ENCODE measurements around the gene C16orf92.

The C16orf92 gene

GRCh38 chr16:29993191-29993902 is 29.7 kb upstream of the C16orf92 start:
- no peak overlapping the region for H3K4me2 ChIP-seq (ENCODE audit: insufficient read depth, low read length, poor library complexity, severe bottlenecking)
- no CpG with 5 or more reads among the region's 25 CpGs for WGBS, 2 donors (ENCODE audit: extremely low coverage in 2 of 2, insufficient read length in 2 of 2, insufficient replicate concordance in 1 of 2)
- H2BK5ac ChIP-seq (ENCODE audit: low read length): no peak overlapping the region
- no peak overlapping the region for H3K23ac ChIP-seq (ENCODE audit: low read depth, low read length, poor library complexity)
- no peak overlapping the region for H4K8ac ChIP-seq (ENCODE audit: low read depth, low read length)
- H3K9ac ChIP-seq (ENCODE audit: low read depth, low read length, poor library complexity): peak overlapping the region; percentile 5
- no peaks in the 10 kb centered on the region for H3K9me3 ChIP-seq (replicated peaks in 1 of 2; ENCODE audit: control insufficient read depth in 2 of 2, insufficient read depth in 1 of 2, low read depth in 1 of 2, low read length in 2 of 2)
- no peak overlapping the region for H2AFZ ChIP-seq (ENCODE audit: low read length)
- no peak overlapping the region for H2BK120ac ChIP-seq (ENCODE audit: low read depth, low read length)
- no peak overlapping the region for H3K18ac ChIP-seq (ENCODE audit: low read length)
- H3K4me1 ChIP-seq (ENCODE audit: control insufficient read depth in 2 of 2, insufficient read depth in 1 of 2, low read depth in 1 of 2, low read length in 2 of 2): peaks cover 8 to 10% of the 10 kb centered on the region in 2 donors
- H2BK15ac ChIP-seq (ENCODE audit: low read length): no peak overlapping the region
- no peaks in the 10 kb centered on the region for H3K27me3 ChIP-seq (ENCODE audit: control insufficient read depth in 3 of 3, insufficient read depth in 3 of 3, low read depth in 1 of 3, low read length in 3 of 3)
- H2BK12ac ChIP-seq (ENCODE audit: low read length): no peak overlapping the region
- H3K14ac ChIP-seq (ENCODE audit: low read length): no peak overlapping the region
- no peak overlapping the region for H3K4me3 ChIP-seq (ENCODE audit: low read length in 2 of 2)
- no peak overlapping the region for H3K27ac ChIP-seq (replicated peaks; ENCODE audit: low read length)
- DNase-seq (ENCODE audit: low spot score): no peak
- no peak overlapping the region for H2AK5ac ChIP-seq (ENCODE audit: low read depth, low read length)
- no peak overlapping the region for H3K4ac ChIP-seq (ENCODE audit: low read length)
- no peak overlapping the region for H4K91ac ChIP-seq (ENCODE audit: low read depth, low read length, poor library complexity)
- peaks cover 5% of the 10 kb centered on the region for H3K79me1 ChIP-seq (ENCODE audit: low read depth, low read length)
- peaks cover 24 to 73% of the 10 kb centered on the region in 2 donors for H3K36me3 ChIP-seq (replicated peaks in 1 of 2; ENCODE audit: control insufficient read depth in 2 of 2, insufficient read depth in 2 of 2, low read length in 2 of 2)

GRCh38 chr16:29993903-29994599 is 28.9 kb upstream of the C16orf92 start:
- H2AFZ ChIP-seq (ENCODE audit: low read length): no peak overlapping the region
- no peak overlapping the region for H3K4me2 ChIP-seq (ENCODE audit: insufficient read depth, low read length, poor library complexity, severe bottlenecking)
- H3K9ac ChIP-seq (ENCODE audit: low read depth, low read length, poor library complexity): peak overlapping the region; percentile 5
- no peak overlapping the region for H2BK5ac ChIP-seq (ENCODE audit: low read length)
- no peak overlapping the region for H2BK120ac ChIP-seq (ENCODE audit: low read depth, low read length)
- no peak overlapping the region for H4K91ac ChIP-seq (ENCODE audit: low read depth, low read length, poor library complexity)
- no peak overlapping the region for H2BK15ac ChIP-seq (ENCODE audit: low read length)
- no peak overlapping the region for H3K23ac ChIP-seq (ENCODE audit: low read depth, low read length, poor library complexity)
- no peaks in the 10 kb centered on the region for H3K27me3 ChIP-seq (ENCODE audit: control insufficient read depth in 3 of 3, insufficient read depth in 3 of 3, low read depth in 1 of 3, low read length in 3 of 3)
- H3K36me3 ChIP-seq (replicated peaks in 1 of 2; ENCODE audit: control insufficient read depth in 2 of 2, insufficient read depth in 2 of 2, low read length in 2 of 2): peaks cover 21 to 70% of the 10 kb centered on the region in 2 donors
- no peak overlapping the region for H4K8ac ChIP-seq (ENCODE audit: low read depth, low read length)
- H3K4ac ChIP-seq (ENCODE audit: low read length): no peak overlapping the region
- no peak overlapping the region for H2BK12ac ChIP-seq (ENCODE audit: low read length)
- no peak overlapping the region for H3K14ac ChIP-seq (ENCODE audit: low read length)
- no peak for DNase-seq (ENCODE audit: low spot score)
- H3K79me1 ChIP-seq (ENCODE audit: low read depth, low read length): peaks cover 5% of the 10 kb centered on the region
- H3K9me3 ChIP-seq (replicated peaks in 1 of 2; ENCODE audit: control insufficient read depth in 2 of 2, insufficient read depth in 1 of 2, low read depth in 1 of 2, low read length in 2 of 2): no peaks in the 10 kb centered on the region
- no peak overlapping the region for H3K18ac ChIP-seq (ENCODE audit: low read length)
- peaks cover 8 to 10% of the 10 kb centered on the region in 2 donors for H3K4me1 ChIP-seq (ENCODE audit: control insufficient read depth in 2 of 2, insufficient read depth in 1 of 2, low read depth in 1 of 2, low read length in 2 of 2)
- no peak overlapping the region for H2AK5ac ChIP-seq (ENCODE audit: low read depth, low read length)
- no CpG with 5 or more reads among the region's 9 CpGs for WGBS, 2 donors (ENCODE audit: extremely low coverage in 2 of 2, insufficient read length in 2 of 2, insufficient replicate concordance in 1 of 2)
- no peak overlapping the region for H3K27ac ChIP-seq (replicated peaks; ENCODE audit: low read length)
- peak overlapping the region; percentile 43 to 78 for H3K4me3 ChIP-seq (ENCODE audit: low read length in 2 of 2)

- Histone ChIP-seq H4K8ac (ENCODE audit: low read depth, low read length) (no peak overlapping the region), H2AFZ (ENCODE audit: low read length) (peak overlapping the region; percentile 94), H3K4me2 (ENCODE audit: insufficient read depth, low read length, poor library complexity, severe bottlenecking) (peak overlapping the region; percentile 89), H3K18ac (ENCODE audit: low read length) (peak overlapping the region; percentile 94), H3K27ac (replicated peaks; ENCODE audit: low read length) (peak overlapping the region; percentile 54), H2BK120ac (ENCODE audit: low read depth, low read length) (peak overlapping the region; percentile 21), H4K91ac (ENCODE audit: low read depth, low read length, poor library complexity) (no peak overlapping the region), H3K4me3 (ENCODE audit: low read length in 2 of 2) (peak overlapping the region; percentile 78 to 89), H3K9ac (ENCODE audit: low read depth, low read length, poor library complexity) (peak overlapping the region; percentile 94), H2BK12ac (ENCODE audit: low read length) (no peak overlapping the region), H3K4ac (ENCODE audit: low read length) (no peak overlapping the region), H2AK5ac (ENCODE audit: low read depth, low read length) (peak overlapping the region; percentile 59), H3K23ac (ENCODE audit: low read depth, low read length, poor library complexity) (peak overlapping the region; percentile 90), H3K4me1 (ENCODE audit: control insufficient read depth in 2 of 2, insufficient read depth in 1 of 2, low read depth in 1 of 2, low read length in 2 of 2) (peaks cover 8 to 10% of the 10 kb centered on the region in 2 donors), H3K27me3 (ENCODE audit: control insufficient read depth in 3 of 3, insufficient read depth in 3 of 3, low read depth in 1 of 3, low read length in 3 of 3) (no peaks in the 10 kb centered on the region), H2BK15ac (ENCODE audit: low read length) (no peak overlapping the region), H3K9me3 (replicated peaks in 1 of 2; ENCODE audit: control insufficient read depth in 2 of 2, insufficient read depth in 1 of 2, low read depth in 1 of 2, low read length in 2 of 2) (no peaks in the 10 kb centered on the region), H3K79me1 (ENCODE audit: low read depth, low read length) (peaks cover 5% of the 10 kb centered on the region), H2BK5ac (ENCODE audit: low read length) (peak overlapping the region; percentile 45), H3K36me3 (replicated peaks in 1 of 2; ENCODE audit: control insufficient read depth in 2 of 2, insufficient read depth in 2 of 2, low read length in 2 of 2) (peaks cover 17 to 70% of the 10 kb centered on the region in 2 donors), H3K14ac (ENCODE audit: low read length) (peak overlapping the region; percentile 42)
- WGBS, 2 donors (ENCODE audit: extremely low coverage in 2 of 2, insufficient read length in 2 of 2, insufficient replicate concordance in 1 of 2): no CpG with 5 or more reads among the region's 24 CpGs
- no peak for DNase-seq (ENCODE audit: low spot score)
These were observed 28.2 kb upstream of the C16orf92 start for GRCh38 chr16:29994600-29995323.

All from neuronal stem cell (in vitro differentiated cells).